Superior temporal gyrus (tissue), 1 donor: Measurements from ENCODE around the gene DOK7.

Experiments
- DNase-seq: peaks from one replicate; pipeline ENCODE4 v3.0.0-alpha.2; 2016; ENCODE audit errors: extremely low spot score

Gene DOK7

DNA sequence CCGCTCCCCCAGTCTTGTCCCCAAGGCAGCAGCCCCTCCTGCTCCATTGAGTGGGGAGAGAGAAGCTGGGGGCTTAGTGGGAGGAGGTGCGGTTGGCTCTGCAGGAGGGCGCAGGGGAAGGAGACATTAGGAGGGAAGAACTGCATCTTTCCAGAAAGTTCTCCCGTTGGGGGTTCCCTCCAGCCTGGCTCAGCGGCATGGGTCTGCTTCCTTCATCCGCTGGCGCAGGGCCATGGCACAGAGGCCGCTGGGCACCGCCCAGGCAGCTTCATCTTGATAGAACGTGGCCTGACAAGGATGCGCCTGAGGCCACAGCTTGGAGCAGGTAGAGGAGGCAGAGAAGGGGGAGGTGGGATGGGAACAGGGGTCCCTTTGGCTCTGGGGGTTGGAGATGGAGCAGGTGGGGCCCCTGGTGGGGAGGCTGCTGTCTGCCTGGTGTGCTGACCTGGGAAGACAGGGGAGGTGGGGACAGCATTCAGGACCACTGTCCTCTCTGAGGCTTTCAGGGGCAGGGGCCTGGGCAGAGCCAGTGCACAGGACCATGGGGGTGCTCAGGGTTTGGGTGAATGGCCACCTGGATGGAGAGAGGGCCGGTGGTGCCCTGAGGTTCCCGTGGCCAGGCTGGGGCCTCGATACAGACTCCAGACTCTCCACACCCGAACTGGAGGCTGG, 12.1 kb downstream of the DOK7 start:
- no peak for DNase-seq

DNA sequence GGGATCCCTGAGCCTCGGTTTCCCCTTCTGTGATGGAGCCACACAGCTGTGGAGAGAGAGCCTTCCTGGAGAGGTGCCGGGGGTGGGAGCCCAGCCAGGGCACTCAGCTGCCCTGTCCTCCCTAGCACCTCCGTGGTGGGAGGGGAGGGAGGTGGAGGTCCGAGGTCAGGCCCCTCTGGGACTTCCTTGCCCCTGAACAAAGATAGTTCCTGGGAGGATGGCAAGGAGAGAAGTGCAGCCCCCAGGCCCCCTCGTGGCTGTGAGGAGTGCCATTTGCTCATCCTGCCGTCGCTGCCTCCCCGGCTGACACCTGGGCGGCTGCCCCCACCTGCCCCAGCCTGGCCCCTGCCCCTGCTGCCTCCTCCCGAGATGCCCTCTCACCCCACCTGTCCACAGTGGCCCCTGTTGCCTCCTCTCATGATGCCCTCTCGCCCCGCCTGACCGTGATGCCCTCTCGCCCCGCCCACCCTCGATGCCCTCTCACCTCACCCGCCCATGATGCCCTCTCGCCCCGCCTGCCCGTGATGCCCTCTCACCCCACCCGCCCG, 12.7 kb downstream of the DOK7 start:
- DNase-seq, result no peak

DNA sequence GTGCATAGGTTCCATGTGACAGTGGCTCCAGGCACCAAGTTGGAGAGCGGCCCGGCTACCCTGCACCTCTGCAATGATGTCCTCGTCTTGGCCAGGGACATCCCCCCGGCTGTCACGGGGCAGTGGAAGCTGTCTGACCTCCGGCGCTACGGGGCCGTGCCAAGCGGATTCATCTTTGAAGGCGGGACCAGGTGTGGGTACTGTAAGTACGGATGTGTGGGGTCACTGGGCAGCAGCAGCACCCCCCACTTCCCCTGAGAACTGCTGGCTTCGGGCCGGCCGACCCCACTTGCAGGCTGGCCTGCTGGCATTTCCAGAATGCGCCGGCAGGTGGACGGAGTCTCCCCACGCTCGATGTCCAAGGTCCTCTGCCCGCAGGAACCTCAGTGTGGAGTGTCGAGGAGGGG, 13.2 kb downstream of the DOK7 start:
- DNase-seq, result no peak

DNA sequence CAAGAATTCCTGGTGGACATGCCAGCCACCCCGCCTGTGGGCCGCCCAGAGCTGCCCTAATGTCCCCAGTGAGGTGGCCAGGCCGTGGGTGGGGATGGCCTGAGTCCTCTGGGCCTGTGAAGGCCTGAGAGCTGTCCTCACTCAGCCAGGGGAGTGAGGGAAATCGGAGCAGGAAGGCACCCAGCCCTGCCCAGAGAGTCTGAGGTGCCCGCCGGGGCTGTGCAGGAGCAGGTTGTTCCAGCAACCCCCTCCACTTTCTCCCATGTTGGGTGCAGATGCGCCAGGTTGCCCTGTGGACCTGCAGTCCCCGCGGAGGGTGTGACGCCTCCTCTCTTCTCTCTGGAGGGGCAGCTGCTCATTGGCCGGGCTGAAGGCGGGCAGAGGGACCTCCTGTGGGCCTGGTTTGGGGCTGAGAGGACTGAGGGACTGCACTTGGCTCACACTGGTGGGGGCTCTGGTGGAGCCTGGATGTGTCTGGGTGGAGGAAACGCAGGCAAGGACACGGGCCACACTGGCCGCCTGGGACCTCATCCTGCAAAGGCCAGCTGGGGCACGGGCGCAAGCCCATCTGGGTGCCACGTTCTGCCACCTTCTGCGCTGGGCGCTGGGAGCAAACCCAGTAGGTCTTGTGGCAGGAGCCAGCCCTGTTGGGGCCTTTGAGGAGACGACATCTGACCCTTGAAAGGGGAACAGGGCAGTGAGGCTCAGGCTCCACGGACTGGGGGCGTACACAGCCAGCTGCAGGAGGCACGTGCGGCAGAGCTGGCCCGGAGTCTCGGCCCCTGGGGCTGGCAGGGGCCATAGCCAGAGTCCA, 14.0 kb downstream of the DOK7 start:
- no peak for DNase-seq

DNA sequence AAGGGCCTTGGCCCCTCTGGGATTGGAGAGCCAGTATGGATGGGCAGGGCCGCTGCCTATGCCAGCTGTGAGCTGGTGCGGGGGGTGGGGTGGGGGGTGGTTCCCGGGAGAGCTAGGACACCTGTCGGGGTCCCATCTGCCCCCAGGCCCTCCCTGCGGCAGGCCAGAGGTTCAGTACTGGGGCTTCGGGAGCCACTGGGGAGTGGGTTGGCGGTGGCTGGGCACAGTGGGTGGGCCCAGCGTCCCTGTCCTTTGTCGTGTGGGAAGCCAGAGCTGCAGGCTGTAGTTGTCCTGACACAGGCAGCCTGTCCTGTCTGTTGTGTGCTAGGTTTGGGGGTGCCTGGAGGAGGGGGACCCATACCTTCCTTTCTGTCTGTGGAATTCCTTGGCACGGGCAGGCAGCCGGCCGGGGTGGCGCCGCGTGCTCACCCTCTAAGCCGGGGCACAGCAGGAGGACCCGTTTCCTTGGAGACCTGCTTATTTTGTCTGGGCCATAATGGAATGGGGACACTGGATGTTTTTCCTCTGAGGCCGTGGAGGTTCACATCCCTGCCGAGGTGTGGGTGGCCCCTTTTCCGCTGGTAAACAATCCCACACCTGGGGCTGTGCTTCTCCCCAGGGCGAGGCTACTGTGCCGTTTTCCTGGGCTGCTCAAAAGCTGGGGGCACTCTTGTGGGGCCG, 14.8 kb downstream of the DOK7 start:
- no peak for DNase-seq

DNA sequence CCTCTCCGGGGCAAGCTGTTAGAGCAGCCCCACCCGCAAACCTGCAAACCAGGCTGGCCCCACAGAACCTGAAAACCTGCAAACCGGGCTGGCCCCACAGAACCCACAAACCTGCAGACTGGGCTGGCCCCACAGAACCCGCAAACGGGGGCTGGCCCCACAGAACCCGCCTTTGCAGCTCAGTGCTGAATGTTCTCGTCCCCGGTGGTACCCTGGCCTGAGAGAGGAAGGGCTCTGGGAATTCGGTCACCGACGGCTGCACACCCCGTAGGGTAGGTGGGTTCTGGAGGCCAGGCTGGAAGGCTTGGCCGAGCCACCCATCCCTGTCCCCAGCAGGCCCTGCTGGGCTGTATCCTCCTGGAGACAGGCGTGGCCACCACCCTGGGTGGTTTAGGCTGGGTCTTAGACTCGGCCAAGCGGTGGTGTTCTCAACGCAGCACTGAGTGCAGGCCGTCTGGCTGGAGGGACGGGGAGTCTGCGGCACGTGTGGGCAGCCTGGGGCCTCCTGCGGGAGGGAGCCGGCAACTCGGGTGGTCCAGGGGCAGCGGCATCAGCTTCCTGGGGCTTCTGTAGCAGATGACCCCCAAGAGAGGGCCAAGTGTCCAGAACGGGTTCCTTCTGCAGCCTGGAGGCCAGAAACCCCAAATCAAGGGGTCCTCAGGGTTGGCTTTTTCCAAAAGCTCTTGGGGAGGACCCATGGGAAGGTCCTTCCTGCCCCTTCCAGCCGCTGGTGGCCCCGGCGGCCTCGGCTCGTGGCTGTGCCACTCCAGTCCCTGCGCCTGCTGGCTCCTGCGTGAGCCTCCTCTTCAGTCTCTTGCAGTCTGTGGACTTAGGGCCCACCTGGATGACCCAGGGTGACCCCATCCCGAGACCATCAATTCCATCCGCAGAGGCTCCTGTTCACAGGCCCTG, 15.6 kb downstream of the DOK7 start:
- DNase-seq, result no peak

DNA sequence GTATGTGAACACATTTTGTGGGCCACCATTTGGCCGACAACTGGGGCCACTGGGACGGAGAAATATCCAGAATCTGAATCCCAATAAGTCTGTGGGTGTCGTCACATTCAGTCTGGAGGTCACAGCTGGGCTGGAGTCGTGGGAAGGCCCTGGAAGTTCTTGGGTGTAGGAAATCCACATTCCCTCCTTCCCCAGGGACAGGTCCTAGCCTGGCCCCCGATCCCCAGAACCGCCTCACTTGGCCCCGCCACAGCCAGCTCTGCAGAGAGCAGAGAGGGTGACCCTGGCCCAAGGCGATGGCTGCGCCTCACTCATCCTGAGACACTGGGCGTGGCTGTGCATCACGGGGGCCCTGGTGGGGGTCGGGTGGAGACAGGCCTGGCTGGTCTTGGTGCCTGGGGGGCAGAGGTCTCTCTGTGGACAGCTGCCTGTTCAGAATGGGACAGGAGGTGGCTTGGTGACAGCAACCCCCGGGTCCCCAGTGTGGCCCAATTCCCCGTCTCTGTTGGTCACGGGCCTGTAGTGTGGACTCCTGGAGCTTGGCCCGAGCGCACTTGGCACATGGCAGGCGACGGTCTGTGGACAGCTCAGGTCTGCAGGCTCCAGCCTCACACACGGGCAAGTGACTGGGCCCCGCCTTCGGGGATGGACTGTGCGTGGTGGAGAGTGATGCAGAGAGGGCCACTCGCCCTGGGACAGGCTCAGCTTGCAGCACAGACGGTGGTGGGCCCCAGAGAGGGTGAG, 16.4 kb downstream of the DOK7 start:
- DNase-seq, result no peak

DNA sequence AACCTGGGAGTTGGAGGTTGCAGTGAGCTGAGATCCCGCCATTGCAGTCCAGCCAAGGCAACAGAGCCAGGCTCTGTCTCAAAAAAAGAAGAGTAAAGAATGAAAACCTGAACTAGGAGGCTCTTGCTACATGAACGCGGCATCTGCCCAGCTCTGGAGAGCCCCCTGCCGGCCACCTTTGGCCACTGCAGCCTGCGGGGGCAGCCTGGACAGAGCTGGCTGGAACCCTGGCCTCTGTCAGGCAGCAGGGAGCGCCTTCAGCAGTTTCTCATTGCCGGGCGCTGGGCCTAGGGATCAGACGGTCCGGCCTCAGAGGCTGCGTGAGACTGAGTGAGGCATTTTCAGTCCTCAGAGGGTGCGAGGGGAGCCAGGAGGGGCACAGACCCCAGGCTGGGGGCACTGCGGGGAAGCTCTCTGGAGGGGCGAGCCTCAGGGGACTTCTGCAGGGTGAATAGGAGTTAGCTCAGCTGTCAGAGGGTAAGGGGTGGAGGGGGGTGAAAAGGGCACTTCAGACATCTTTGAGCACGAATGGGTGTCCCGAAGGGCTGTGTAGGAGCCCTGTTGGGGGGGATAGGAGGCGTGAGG, 17.5 kb downstream of the DOK7 start:
- DNase-seq, result peak; percentile 67

DNA sequence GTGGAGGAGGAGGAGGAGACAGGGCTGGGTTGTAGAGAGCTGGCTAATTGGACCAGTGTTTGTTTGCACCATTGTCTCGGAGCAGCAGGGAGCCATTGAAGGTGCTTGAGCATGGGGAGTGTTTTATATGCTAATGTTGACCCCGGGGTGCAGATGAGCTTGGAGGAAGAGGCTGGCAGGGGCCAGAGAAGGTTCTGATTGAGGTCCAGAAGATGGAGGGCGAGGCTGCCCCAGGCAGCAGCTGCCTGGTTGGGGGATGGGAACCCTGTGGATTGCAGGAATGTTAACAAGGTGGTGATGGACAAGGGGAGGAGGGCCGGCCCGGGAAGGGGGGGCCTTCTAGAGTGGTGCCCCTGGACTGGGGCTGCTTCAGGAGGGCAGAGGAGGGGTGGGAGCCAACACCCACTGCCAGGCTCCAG, 18.0 kb downstream of the DOK7 start:
- no peak for DNase-seq

DNA sequence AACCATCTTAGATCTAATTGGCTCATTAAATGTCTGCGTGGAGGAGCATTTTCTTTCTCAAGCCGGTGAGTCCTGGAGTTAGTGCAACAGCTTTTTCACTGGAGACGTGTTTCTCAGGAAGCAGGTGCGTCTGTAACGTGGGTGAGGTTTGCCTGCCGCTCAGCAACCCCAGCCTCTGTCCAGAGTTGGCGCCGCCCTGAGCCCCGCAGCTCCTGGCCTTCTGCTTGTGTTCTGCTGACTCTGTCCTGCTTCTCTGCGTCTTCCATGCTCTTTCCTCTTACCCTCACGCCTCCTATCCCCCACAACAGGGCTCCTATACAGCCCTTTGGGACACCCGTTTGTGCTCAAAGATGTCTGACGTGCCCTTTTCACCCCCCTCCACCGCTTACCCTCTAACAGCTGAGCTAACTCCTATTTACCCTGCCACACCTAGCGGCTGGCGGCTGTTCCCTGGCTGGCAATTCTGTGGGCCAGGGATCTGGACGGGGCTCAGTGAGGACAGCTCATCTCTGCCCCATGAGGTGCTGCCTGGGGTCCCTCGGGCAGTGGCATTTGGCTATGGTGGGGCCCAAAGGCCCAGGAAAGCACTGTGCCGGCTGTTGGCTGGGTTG, 18.8 kb downstream of the DOK7 start:
- no peak for DNase-seq

DNA sequence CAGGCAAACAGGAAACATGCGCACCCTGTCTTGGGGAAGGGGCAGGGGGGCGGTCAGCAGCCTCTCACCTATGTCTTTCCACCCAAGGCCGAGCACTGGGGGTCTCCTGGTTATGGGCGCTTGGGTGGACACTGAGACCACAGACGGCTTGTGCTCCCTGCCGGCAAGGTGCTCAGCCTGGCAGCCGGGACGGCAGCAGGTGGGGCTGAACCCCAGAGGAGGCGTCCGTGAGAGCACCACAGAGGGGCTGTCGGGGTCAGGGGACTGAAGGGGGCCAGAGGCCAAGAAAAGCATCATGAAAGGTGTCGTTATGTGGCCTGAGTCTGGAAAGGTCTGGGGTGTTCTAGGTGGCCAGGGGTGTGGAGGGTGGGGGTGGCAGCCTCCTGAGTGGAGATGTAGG, 19.6 kb downstream of the DOK7 start:
- DNase-seq, result no peak

DNA sequence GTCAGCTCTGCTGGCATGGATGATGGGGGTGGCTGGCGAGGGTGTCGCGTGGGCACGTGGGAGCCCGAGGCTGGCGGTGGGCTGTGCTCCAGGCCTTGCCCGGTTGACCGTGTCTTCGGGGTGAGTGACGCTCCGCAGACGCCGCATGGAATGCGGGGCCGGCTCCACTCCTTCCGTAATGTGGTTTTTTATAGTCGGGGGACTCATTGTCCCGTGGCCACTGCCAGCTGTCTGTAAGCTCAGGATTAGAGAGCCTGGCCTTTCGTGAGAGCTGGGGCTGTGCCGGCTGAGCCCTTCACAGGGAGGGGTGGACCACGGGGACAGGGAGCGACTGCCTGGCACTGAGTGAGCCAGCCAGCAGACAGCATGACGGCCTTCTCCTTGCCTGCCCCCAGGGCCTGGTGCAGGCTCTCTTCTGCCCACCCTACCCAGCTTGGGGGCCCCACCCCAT, 20.4 kb downstream of the DOK7 start:
- no peak for DNase-seq

DNA sequence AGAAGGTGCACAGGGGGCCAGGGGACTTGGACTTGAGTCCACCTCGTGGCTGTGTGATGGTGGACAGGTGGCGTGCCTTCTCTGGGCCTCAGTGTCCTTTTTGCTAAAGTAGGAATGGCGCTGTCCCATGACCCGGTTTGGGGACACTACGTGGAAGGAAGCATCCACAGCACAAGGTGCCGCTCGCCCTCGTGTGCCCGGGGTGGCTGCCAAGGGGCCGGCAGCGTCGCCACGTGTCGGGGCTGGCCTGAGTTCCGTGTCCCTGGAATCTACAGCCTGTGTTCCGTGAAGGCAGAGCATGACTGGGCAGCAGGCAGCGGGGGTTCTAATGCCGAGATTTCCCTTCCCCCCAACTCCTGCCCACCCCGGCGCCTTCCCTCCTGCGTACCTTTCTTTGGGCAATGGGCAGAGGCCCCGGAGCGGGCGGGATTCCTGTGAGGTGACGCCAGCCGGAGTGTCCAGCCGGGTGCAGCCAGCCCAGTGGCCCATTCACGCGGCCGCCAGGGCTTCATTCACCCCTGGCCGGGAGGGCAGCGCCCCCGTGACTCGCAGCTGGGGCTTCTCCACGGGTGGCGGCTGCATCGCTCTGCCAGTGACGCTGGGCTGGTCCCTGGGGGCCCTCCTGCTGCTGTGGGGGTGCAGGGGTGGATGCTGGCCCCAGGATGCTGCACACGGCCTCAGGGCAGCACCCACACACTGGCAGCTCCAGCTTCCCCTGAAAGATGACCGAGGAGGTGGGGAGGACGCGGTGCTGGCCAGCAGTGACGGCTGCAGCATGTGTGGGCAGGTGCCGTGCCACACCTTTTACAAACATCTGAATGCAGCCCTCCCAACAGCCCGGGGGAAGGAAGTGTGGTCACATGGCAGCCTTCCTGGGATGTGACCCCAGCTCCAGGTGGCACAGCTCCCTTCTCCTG, 21.2 kb downstream of the DOK7 start:
- DNase-seq, result no peak

DNA sequence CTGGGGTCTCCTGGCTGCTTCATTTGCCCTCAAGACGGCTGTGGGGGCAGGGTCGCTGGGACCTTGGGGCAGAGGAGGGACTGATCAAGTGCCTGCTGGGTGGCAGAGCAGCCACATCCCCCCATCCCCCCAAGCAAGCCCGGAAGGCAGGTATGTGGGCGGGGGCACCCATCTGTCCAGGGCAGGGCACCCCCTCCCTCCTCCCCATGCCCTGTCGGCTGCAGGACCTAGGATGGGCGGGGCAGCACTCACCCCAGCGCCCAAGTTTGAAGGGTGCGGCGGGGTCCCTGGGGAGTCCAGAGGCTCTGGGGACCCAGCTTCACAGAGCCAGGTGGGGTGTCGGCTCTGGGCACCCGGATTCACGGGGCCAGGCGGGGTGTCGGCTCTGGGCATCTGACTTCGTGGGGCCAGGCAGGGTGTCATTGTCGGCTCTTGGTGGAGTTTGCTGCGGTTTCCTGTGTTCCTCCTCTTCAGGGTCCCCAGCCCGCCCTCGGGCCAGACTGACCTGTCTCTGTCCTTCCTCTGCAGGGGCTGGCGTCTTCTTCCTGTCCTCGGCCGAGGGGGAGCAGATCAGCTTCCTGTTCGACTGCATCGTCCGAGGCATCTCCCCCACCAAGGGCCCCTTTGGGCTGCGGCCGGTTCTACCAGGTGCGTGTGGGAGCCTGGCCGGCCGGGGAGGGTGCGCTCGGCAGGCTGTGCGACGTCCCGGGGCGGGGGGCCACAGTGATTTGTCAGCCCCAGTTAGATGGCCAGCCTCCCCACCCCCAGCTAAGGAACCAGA, 22.1 kb downstream of the DOK7 start:
- DNase-seq, result no peak

DNA sequence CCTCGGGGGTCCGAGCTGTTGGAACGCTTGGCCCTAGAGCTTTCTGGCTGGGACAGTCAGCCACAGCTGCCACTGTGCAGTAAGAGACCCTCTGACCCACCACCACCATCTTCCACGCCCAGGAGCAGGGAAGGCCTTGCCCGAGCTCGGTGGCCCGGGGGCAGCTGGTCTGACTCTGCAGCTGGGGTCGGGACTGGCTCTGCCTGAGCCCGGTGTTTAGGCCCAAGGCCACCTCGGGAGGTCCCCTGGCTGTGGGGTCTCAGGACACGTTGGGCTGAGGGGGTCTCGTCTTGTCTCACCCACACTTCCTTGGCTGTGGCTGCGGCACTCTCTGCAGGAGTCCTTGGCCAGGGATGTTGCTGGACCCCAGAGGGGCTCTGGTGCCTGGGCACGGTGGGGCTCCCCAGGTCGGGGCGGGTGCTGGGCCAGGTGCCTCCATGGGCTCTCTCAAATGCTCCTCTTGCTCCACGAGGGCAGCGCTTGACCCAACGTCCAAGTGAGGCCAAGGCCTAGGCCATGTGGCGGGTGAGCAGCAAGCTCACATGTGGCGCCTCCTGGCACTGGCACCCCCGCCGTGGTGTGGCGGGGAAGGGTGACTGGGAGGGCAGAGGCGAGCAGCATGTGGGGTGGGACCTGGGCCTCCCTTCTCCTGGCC, 22.9 kb downstream of the DOK7 start:
- DNase-seq, result no peak

DNA sequence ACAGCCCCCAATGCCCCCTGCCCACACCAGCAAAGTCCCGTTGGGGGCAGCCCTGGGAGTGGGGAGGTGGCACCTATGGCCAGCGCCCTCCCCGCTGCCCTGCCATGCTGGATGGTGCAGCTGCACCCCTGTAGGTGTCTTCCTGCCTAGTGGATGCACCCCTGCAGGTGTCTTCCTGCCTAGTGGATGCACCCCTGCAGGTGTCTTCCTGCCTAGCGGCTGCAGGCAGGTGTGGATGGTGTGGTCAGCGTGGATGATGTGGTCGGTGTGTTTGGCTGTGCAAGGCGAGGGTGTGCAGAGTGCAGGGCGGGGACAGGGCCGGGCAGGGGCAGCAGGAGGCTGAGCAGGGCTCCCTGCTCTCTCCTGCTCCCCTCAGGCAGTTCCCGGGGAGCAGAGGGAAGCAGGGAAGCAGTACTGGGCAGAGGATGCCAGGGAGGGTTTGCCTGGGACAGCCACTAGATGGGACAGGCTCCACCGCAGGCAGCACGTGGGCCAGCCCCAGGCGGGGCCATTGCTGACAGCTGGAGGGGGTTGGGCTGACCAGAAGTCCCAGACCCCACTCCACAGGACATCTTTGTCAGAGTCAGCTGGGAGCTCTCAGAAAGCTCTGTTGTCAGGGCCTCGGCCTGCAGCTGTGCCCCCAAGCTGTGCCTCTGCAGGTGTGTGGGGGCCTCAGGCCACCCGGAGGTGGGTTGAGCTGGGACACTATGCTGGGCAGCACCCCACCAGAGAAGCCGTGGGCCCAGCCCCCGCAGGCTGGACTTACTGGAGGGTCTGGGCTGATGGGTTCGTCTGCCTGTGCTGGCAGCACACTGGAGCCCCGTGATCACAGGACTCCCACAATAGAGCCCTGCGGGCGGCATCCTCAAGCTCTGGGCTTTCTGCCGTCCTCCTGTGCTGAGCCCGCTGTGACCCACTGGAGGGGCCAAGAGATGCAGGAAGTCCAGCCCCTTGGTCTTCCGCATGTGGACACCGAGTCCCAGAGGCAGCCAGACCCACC, 23.7 kb downstream of the DOK7 start:
- peak; percentile 28 for DNase-seq
